Right lobe of liver (tissue), 6 donors: ENCODE data around the gene OPHN1. TPM values are rescaled to one million over a fixed set of nuclear protein-coding genes. Genes with fewer than 3 reads are reported as not detected.

Source experiments
- ATAC-seq, 4 donors: fragments of 200-7000 bp; cut with Tn5 transposase; one replicate each; pipeline ENCODE4 v1.9.1; 2020; ENCODE audit warnings: mild to moderate bottlenecking in 4 of 4, moderate library complexity in 4 of 4
- DNase-seq, 3 donors: peaks; one replicate each; pipeline ENCODE4 v3.0.0-alpha.2; 2020
- H3K27ac ChIP-seq, 3 donors: fragments of 200-600 bp; one replicate each; pipeline ENCODE4 v1.8.0; 2022
- H3K27me3 ChIP-seq, 2 donors: fragments of 200-600 bp; one replicate each; pipeline ENCODE4 v1.8.0; 2022
- H3K36me3 ChIP-seq, 4 donors: fragments of 200-600 bp; sonication (generic) in 1 of 4; one replicate each; pipeline versions ENCODE4 v1.5.1 to v1.8.0; 2017 to 2022; ENCODE audit warnings: control low read depth in 1 of 4
- H3K4me1 ChIP-seq, 4 donors: fragments of 200-600 bp; sonication (generic) in 1 of 4; one replicate each; pipeline versions ENCODE4 v1.5.1 to v1.8.0; 2017 to 2022; ENCODE audit warnings: control low read depth in 1 of 4
- H3K4me3 ChIP-seq, 3 donors: fragments of 200-600 bp; one replicate each; pipeline ENCODE4 v1.8.0; 2022
- H3K9me3 ChIP-seq, 4 donors: fragments of 200-600 bp; sonication (generic) in 1 of 4; one replicate each; pipeline versions ENCODE4 v1.5.1 to v1.8.0; 2017 to 2022; ENCODE audit warnings: control low read depth in 1 of 4
- CTCF ChIP-seq, 4 donors: fragments of 200-600 bp in 3 of 4; fragments of 450-650 bp in 1 of 4; IDR thresholded peaks; one replicate each; pipeline versions ENCODE4 v1.5.1 to v1.8.0; 2016 to 2022; ENCODE audit warnings: antibody characterized with exemption in 4 of 4, mild to moderate bottlenecking in 2 of 4
- POLR2A ChIP-seq: fragments of 450-650 bp; IDR thresholded peaks from one replicate; pipeline ENCODE4 v1.6.1; 2017; ENCODE audit warnings: antibody characterized with exemption, mild to moderate bottlenecking
- WGBS: methylation state at CpG from one replicate; pipeline ENCODE4 v1.1.6; 2018; ENCODE audit warnings: low coverage, low lambda C conversion rate; ENCODE audit not compliant: insufficient coverage; ENCODE audit errors: missing lambda C conversion rate; 5-methylcytosine and 5-hydroxymethylcytosine counted together
- intact Hi-C, 2 donors: fragments of 100-400 bp; cut with DNase I; formaldehyde crosslinking; loops; one replicate each; pipeline versions ENCODE4 v1.11.2 to v1.14.1; 2022
- total RNA-seq, 6 experiments: library from RNA; depleted of rRNA in 2 of 6; stranded (reverse); fragments of >200 nt in 2 of 6; fragmentation: NEBNext Ultra II Directional in 3 of 6; extraction: Animal tissue kit (Norgen Biotek cat#: 25700) in 3 of 6; gene quantifications; one replicate each; pipeline versions ENCODE4 v1.1.0 to v1.2.4, GENCODE V29; 2016 to 2023
- donor health status: DM: no; HTN: yes; CAD: no.
- donor health status: DM: no; HTN: no; CAD: no.
- donor health status: DM: no; HTN: no; CAD: no.
- donor health status: DM: no; HTN: yes; CAD: no.
- donor health status: DM: no; HTN: yes; CAD: no.

OPHN1 gene
- total RNA-seq, 6 experiments from 2014 or later = 0.47 to 1.2 (median 0.81) TPM

DNA sequence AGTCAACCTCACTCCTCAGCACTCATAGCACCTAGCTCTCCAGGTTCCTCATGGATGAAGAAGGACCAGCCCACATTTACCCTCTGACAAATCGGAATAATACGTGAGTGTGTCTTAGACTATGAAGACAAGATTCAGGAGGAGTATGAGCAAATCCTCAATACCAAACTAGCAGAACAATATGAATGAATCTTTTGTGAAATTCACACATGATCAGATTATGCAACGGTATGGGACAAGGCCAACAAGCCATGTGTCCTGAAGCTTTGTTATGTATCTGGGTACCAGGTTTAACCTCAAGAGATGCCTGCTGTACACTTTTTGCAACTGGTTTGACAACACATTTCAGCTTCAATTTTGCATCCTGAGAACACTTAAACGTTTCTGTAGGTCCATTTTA lies 300.1 kb downstream of the OPHN1 start:
- Histone ChIP-seq H3K27ac (no peak overlapping the region), H3K9me3 (no peaks in the 10 kb centered on the region), H3K27me3 (no peaks in the 10 kb centered on the region), H3K4me1 (no peaks in the 10 kb centered on the region), H3K36me3 (no peaks in the 10 kb centered on the region), H3K4me3 (no peak overlapping the region)
- DNase-seq (no peak), ATAC-seq (no peak)
- TF ChIP-seq POLR2A (no peak), CTCF (IDR thresholded peaks at IDR 0.05) (no peak)
- intact Hi-C loops = no loop called here
- WGBS = 51% methylated on average over 2 of the region's 4 CpGs

DNA sequence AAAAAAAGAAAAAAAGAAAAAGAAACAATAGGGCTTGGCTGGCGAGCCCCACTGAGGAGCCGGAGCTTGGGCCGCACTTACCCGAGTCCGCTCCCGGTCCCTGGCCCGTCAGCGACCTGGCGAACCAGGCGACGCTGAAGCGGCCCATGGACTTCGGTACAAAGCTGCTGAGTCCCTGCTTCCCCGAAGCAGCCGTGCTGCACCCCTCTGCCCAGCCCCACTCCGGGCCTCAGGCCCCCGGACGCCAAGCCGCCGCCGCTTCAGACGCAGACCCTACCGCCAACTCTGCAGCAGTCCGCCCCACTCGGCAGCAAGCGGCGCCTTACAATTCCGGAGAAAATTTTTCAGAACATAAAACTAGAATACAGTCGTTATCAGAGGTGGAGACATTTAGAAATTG lies 300.5 kb downstream of the OPHN1 start:
- intact Hi-C loops = no loop called here
- no peaks in the 10 kb centered on the region for H3K27me3 ChIP-seq
- ATAC-seq (no peak), DNase-seq (peak in 2 of 3 donors; percentile 14 to 51)
- no peak overlapping the region for H3K4me3 ChIP-seq
- H3K36me3 ChIP-seq = no peaks in the 10 kb centered on the region
- TF ChIP-seq POLR2A = no peak
- TF ChIP-seq CTCF (IDR thresholded peaks at IDR 0.05) = no peak
- 91% methylated on average over 18 of the region's 29 CpGs for WGBS
- H3K9me3 ChIP-seq = no peaks in the 10 kb centered on the region
- no peaks in the 10 kb centered on the region for H3K4me1 ChIP-seq
- no peak overlapping the region for H3K27ac ChIP-seq

DNA sequence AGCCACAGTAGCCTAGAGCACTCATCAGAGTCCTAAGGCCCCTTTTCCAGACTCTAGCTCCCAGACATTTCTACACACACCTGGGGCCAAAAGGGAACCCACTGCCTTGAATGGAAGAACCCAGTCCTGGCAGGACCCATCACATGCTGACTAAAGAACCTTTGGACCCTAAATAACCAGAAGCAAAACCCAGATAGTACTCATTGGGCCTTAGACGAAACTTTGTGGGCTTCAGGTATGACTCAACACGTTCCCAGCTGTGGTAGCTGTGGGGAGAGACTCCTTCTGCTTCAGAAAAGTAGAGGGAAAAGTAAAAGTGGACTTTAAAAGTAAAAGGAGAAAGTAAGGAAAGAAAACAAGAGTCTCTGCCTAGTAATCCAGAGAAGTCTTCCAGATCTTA lies 311.5 kb downstream of the OPHN1 start:
- intact Hi-C loops = no loop called here
- ATAC-seq (no peak), DNase-seq (no peak)
- no peak for TF ChIP-seq POLR2A
- TF ChIP-seq CTCF (IDR thresholded peaks at IDR 0.05) = no peak
- Histone ChIP-seq H3K27me3 (no peaks in the 10 kb centered on the region), H3K4me3 (no peak overlapping the region), H3K36me3 (no peaks in the 10 kb centered on the region), H3K9me3 (peaks cover 0 to 3% (median 0%) of the 10 kb centered on the region in 4 donors), H3K27ac (no peak overlapping the region), H3K4me1 (no peaks in the 10 kb centered on the region)
- 42% methylated on average over 2 of the region's 2 CpGs for WGBS

- H3K4me3 ChIP-seq = no peak overlapping the region
- H3K27ac ChIP-seq = no peak overlapping the region
- no peaks in the 10 kb centered on the region for H3K27me3 ChIP-seq
- 46% methylated on average over 1 of the region's 1 CpG for WGBS
- TF ChIP-seq CTCF (IDR thresholded peaks at IDR 0.05) (no peak), POLR2A (no peak)
- no peaks in the 10 kb centered on the region for H3K4me1 ChIP-seq
- no peaks in the 10 kb centered on the region for H3K36me3 ChIP-seq
- intact Hi-C loops = no loop called here
- no peak for ATAC-seq
- no peak for DNase-seq
- peaks cover 0 to 3% (median 0%) of the 10 kb centered on the region in 4 donors for H3K9me3 ChIP-seq
Observed at GRCh38 chrX:68121371-68121770, 311.9 kb downstream of the OPHN1 start.

DNA sequence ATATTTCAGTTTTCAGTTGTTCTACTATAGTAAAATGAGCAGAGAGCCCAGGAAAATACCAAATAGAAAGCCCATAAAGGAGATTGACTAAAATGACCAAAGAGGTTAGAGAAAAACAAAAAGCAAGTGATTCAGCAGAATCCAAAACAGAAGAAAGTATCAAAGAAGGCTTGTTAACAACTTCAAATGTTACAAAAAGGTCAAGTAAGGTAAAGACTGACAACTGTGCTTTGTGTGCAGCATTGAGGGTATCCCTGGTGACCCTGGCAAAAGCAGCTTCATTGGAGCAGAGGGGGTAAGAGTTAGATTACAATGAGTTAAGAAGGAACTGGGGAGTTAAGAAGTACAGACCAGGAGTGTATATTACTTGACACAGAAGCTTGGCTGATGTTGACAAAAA lies 317.9 kb downstream of the OPHN1 start:
- H3K9me3 ChIP-seq = no peaks in the 10 kb centered on the region
- DNase-seq (no peak), ATAC-seq (no peak)
- no peaks in the 10 kb centered on the region for H3K36me3 ChIP-seq
- H3K27me3 ChIP-seq = no peaks in the 10 kb centered on the region
- intact Hi-C loops = no loop called here
- H3K4me3 ChIP-seq = no peak overlapping the region
- H3K27ac ChIP-seq = no peak overlapping the region
- TF ChIP-seq POLR2A (no peak), CTCF (IDR thresholded peaks at IDR 0.05) (no peak)
- H3K4me1 ChIP-seq = peaks cover 0 to 5% (median 0%) of the 10 kb centered on the region in 4 donors
